HG03457 (cell line): Measurements from ENCODE around the gene ABHD12B.
"Not testable (repeated sequence)": the region's sequence is repeated elsewhere in the genome, so short reads cannot be mapped to it uniquely, and the experiment has no call there.

ENCODE experiments used
- ATAC-seq: cut with Tn5 transposase; IDR thresholded peaks from one replicate; pipeline ENCODE4 v1.9.1; 2021; ENCODE audit warnings: moderate number of reproducible peaks; ENCODE audit not compliant: unreplicated experiment

ABHD12B gene

GRCh38 chr14:50932156-50932555 lies 60.3 kb downstream of the ABHD12B start:
- ATAC-seq, result no peak

GRCh38 chr14:50932592-50933495 lies 61.0 kb downstream of the ABHD12B start:
- no peak for ATAC-seq

DNA sequence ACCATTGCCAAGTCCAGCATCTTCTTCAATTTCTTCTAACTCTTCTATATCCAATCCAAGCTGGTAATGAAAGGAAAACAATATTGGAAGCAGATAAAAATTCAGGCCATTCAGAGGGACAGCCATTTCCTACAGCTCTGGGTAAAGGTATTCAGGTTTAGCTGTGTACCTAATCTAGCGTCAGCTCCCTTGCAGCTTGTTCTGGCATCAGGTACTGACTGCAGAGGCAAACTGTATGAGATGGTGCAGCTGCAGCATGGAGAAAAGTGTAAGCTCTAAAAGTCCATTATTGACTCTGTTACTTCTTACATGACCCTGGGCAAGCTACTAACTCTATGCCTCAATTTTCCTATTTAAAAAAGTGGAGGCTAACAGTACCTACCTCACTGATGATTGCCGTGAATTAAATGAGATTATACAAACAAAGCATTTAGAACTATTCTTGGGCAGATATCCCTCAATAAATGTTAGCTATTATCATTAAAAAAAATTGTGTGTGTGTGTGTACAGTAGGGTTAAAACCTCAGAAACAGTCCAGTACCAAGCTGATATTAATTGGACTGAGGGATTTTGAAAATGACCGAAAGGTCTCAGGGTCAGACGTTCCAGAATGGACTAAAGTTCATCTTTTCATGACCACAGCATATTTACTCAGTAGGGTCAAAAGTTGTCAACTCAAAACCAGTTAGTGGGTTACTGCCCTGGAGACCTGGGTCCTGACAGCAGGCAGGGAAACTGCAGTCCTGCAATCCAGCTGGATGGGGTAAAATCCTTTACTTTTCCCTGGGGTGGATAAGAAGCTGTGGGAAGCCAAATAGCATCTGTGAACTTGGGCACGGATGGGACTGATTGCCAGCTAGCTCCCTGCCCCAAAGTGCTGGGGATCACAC lies 63.5 kb downstream of the ABHD12B start:
- ATAC-seq, result no peak

GRCh38 chr14:50936016-50936340 lies 64.1 kb downstream of the ABHD12B start:
- ATAC-seq, result no peak

GRCh38 chr14:50936882-50937281 lies 65.0 kb downstream of the ABHD12B start:
- ATAC-seq, result no peak

GRCh38 chr14:50937325-50937724 lies 65.5 kb downstream of the ABHD12B start:
- ATAC-seq, result no peak

- ATAC-seq, result no peak
Observed at GRCh38 chr14:50937800-50938199, 65.9 kb downstream of the ABHD12B start.

DNA sequence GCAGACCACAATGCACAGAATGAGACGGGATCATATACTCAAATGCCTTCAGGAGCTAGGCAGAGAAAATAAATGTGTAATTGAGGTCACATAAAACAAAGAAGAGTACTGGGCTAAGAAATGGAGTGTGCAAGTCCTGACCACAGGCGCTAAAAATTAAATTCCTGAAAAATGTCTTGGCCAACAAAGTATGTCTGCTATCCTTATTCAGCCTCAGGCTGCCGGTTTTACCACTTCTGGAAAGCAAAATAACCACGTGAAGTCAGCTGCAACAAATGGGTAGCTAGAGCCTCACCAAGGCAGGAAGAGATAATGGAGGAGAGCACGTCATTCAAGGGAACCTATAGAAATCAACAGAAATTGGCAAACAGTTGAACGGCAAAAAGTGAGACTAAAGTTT lies 69.3 kb downstream of the ABHD12B start:
- no peak for ATAC-seq

DNA sequence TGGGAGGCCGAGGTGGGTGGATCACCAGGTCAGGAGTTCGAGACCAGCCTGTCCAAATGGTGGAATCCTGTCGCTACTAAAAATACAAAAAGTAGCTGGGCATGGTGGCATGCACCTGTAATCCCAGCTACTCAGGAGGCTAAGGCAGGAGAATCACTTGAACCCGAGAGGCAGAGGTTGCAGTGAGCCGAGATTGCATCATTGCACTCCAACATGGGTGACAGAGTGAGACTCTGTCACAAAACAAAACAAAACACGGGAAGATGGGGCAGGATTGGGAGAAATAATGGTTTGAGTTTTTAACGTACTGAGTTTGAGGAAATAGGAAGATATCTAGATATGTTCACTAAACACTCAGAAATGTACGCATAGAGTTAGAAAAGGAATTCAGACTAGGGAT lies 69.8 kb downstream of the ABHD12B start:
- not testable (repeated sequence) for ATAC-seq

GRCh38 chr14:50943261-50943942 lies 71.5 kb downstream of the ABHD12B start:
- no peak for ATAC-seq

- ATAC-seq, result no peak
Observed at GRCh38 chr14:50943943-50944646, 72.2 kb downstream of the ABHD12B start, which contains the start of gene PYGL. Gene PYGL (minus strand): TSS chr14:50944483. CDS start chr14:50944403, 80 bp downstream.

- no peak for ATAC-seq
Observed at GRCh38 chr14:50944647-50945413, 73.0 kb downstream of the ABHD12B start.

DNA sequence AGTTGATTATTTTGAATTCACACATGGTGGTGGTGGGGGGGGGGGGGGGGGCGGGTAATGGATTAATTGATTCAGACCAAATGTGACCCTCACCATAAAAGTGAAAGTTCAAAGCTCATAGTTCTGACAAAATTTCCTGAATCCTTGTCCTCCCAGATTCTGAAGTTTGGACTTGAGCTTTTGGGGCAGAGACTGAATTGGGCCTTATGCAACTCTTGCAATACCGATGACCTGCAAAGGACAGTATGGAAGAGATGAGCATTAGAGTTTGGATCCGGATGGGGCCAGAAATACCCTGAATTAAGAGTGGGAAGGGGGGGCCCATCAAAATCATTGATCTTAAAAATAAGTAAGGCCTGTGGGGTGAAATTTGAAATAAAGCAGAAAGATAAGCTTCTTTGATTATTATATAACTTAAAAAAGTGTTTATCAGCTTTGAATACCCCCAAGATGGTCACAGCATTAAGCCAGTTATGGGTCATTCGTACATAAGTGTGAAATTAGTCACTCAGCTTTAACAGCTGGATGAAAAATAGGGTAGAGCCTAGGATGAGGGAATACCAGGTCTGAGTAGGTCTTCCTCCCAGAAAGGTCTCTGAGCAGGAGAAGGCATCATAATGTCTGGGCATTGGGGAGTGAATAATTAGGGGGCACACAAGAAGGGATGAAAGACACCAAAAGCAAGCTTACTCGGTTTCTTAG lies 74.5 kb downstream of the ABHD12B start:
- no peak for ATAC-seq

GRCh38 chr14:50947446-50947845 lies 75.6 kb downstream of the ABHD12B start:
- ATAC-seq, result no peak

DNA sequence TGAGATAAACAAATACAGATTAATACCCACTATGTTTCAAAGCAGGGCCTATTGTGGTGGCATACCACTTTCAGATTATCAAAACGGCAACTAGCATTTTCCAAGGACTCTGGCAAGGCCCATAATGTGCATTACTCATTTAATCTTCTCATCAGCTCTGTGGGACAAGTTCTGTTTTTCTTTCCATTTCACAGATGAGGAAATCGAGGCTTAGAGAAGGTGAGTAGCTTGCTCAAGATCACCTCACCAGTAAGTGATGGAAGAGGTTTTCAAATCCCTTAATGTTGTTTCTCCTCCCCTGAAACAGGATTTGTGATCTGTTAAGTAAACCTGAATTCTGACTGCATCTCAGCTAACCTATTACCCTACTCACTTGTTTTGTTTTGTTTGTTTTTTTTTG lies 76.4 kb downstream of the ABHD12B start:
- ATAC-seq, result no peak

- no peak for ATAC-seq
Observed at GRCh38 chr14:50951032-50951431, 79.2 kb downstream of the ABHD12B start.

DNA sequence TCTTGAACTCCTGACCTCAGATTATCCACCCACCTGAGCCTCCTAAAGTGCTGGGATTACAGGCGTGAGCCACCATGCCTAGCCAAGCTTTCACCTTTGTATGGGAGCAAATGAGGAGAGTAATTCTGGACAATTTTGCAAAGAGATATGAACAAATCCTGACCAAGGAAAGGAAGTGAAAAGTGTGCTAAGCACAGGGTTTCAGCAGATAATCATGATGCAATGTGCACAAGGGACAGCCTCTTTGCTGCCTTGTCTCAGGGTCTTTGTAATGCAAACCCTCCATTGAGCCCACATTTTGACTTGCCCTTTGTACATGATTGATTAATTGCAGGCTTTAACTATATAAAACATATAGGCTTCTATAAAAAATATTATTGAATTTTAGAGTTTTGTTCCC lies 81.6 kb downstream of the ABHD12B start:
- no peak for ATAC-seq
